Activated CD8-positive, alpha-beta memory T cell treated with anti-CD3 and anti-CD28 coated beads, Interleukin-2, amount 50 U/mL, for 24 hours (primary cell): ENCODE measurements around the gene GGT1.
"Not testable (repeated sequence)": the region's sequence is repeated elsewhere in the genome, so short reads cannot be mapped to it uniquely, and the experiment has no call there.

ENCODE experiments used
- DNase-seq: peaks from one replicate; pipeline ENCODE4 v3.0.0-alpha.2; 2020; ENCODE audit errors: extremely low read depth

GGT1 gene

DNA sequence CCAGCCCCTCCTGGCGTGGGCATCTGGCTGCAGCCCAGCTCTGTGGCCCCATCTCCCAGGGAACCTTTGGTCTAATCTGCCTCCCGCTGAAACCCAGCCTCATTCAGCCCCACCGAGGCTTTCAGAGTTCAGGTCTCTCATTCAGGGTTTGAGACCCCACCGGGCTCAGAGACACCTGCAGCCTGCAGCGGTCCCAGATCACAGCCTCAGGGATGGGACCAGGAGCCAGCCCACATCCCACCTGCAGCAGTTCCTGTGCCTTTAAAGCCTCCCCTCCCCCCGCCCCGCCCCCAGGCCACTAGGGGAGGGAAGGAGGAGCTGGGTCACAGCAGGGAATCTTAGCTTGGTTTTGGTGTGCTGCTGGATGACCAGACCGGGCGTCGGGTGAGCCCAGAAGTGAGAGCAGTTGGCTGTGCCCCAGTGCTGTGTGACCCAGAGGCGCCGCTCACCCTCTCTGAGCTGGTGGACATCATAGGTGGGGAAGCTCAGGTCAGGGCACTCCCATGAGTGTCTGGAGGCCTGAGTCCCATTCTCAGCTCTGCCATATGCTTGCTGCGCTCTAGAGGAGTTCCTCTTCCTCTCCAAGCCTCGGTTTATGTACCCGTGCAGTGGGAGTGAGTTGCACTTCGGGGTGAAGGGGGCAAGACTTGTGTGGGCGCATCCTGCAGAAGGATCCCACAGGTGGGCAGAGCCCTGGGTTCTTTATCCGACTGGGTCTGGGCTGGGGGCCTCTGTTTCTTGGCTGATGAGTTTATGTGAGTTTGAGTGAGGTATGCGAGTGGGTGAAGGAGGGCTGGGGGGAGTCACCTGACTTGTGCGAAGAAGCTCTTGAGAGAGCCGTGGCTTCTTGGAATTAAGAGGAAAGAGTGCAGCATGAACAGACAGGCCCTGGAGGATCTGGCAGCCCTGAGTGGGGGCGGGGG is at the start of gene GGT1:
Gene GGT1, plus strand, starts transcription at position 347 of the 923 bp plus-strand sequence. CDS start 7,889 bp downstream, outside the sequence.
- not testable (repeated sequence) for DNase-seq

- DNase-seq = no peak
Measured at GRCh38 chr22:24553597-24554312, 49.2 kb upstream of the GGT1 start.

DNA sequence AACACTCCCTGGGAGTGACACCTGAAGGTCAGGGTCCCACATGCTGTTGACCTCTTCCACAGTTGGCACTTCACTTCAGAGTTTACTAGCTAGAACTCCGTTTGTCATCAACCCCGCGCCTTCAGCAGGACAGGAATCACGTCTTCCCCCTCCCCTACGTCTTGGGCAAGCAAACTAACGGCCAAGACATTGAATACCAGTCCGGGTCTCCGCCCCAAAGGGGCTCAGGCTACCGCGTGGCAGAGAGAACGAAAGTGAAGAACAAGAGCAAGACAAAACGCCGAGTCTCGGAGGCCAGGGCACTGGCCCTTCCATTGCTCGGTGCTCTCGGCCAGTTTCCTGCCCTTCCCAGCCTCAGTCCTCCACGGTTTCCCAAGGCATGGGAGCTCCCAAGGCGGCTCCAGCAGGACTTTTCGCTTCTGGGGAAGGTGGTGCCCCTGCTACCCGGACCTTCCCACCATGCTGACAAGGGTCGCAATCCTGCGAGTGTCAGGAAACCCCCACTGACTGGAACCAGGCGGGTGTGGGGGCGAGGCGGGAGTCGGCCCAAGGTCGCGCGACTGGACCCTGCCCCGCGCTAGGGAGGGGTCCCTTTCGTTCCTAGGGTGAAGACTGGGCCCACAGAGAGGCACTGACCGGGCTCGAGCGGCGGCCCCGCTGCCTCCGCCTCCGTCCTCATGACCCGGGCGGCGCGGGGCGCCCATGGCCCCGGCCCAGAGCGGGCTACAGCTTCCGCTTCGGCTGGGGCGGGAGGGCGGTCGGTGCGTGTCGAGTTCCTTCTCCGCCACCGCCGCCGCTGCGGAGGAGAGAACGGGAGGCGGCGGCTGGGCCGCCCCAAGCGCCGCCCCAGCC is 48.5 kb upstream of the GGT1 start, which contains the start of gene GUCD1:
Gene GUCD1, minus strand, starts transcription at position 826 of the 852 bp plus-strand sequence. Its CDS starts 147 bp downstream, at position 679.
- DNase-seq = no peak

DNA sequence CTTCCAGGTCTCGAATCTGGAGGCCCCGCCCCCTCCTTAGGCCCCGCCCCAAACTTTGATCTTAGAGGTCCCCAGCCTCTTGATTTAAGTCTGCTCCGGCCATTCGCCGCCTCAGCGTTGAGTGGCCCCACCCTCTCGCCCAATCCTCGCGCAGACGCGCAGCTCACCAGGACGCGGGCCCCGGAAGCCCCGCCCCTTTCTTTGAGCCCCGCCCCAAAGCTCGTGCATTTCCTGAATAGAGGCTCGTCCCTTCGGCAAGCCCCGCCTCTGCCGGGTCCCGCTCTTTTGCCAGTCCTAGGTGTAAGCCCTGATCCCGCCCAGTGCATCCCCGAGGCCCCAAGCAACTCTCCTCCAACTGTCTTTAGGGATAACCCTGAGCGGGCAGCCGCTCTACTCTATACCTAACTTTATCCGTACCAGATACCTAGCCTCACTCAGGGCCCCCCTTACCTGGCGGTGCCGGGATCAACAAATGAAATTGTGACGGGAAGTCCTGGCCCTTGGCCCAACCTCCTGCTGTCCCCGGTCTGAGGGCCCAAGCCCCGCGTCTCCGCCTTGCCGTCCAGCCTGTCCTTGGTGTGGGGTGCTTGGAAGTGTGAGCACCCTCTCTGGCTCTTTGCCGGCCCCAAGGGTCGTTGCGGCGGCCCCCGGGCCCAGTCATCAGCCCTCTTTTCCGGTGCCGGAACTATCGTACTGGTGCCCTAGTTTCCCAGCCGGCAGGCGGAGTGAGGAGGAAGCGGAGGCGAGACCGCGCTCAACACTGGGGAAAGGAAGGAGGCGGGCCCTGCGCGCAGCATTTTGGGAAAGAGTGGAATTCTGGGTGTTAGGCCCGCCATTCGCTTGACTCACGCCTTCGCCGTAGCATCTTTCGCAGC is 47.6 kb upstream of the GGT1 start, which contains the start of gene SNRPD3:
Gene SNRPD3, plus strand, starts transcription at position 835 of the 875 bp plus-strand sequence. CDS start 1,676 bp downstream, outside the sequence.
- peak; percentile 99 for DNase-seq

DNA sequence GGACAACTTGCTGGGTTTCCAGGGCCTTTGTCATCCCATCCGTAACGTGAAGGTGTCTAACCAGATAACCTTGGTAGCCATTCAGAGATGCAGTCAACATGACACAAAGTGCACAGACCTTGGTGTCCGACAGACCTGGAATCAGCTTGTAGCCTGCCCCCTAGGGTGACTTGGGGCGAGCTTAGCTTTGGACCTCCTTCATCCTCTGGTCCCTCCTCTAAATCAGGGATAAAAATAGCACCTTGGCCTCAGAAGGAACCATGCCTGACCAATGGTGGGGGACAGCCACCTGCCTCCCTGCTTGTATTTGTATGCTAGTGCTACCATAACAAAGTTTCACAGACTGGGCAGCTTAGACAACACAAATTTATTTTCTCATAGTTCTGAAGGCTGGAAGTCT is 43.5 kb upstream of the GGT1 start:
- DNase-seq = no peak

DNA sequence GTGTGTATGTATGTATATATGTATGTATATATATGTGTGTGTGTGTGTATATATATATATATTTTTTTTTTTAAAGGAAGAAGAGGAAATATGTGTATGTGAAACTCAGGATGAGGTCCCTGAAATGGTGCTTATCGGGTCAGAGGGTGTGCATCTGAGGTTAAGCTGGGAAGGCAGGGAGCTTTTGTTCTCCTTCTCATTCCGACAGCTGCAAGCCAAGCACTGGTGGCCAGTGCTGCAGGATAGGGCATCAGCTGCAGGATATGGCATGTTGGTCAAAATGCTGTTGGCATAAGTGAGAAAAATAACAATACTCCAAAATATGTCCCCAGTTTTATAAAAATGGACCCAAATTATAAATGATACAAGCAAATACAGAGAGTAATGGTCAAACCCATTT is 39.7 kb upstream of the GGT1 start:
- no peak for DNase-seq

DNA sequence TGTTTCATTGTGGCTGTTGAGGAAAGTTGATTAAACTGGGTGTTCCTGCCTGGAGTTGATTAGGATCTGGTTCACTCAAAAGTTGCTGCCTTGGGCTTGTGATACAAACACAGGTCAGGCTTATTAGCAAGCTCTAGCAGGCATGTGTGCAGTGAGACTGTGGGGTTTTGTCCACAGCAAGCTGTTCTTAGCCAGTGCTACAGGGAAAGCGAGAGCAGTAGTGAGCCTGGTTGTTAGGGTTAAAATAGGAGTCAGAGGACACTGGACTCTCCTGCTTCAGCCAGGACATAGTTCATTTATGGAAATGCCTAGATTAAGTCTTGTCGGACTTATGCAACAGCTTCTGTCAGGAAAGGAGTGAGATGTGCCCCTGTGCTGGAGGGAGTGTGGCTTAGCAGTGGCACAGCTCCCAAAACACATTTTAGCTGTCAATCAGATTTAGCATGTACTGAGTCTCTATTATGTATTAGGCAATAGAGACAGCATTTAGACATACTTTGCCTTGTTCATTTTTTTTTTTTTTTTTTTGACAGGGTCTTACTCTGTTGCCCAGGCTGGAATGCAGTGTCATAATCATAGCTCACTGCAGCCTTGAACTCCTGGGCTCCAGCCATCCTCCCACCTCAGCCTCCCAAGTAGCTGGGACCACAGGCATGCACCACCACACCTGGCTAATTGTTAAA is 38.5 kb upstream of the GGT1 start:
- DNase-seq = no peak

- DNase-seq = no peak
Measured at GRCh38 chr22:24565077-24565476, 37.9 kb upstream of the GGT1 start.

DNA sequence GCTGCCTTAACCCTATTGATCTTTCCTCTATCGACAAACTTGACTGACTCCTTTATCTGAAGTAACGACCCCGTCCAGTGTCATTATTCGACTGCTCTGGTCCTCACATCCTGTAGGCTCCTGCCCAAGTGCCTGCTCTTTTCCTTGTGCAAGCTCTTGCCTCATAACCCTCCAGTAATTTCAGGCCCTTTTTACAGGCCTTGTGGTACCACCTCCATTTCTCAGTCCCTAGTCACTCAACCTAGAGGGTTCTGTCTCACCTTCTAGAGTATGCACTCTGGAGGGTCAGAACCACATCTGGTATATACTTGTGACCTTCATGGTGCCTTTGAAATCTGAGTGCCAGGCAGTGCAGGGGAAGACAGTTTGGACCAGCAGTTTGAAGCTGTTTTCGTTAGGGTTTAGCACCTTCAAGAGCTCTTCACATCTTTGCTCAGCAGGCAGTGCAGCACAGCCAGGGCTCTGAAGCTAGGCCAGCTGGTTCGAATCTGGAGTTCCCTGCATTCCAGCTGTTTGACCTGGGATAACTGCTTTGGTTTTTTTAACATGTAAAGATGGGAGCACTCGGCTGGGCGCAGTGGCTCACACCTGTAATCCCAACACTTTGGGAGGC is 36.0 kb upstream of the GGT1 start:
- no peak for DNase-seq

GRCh38 chr22:24567668-24568067 is 35.3 kb upstream of the GGT1 start:
- DNase-seq = no peak

- no peak for DNase-seq
Measured at GRCh38 chr22:24571266-24571665, 31.7 kb upstream of the GGT1 start.

GRCh38 chr22:24576778-24577177 is 26.2 kb upstream of the GGT1 start:
- DNase-seq = no peak

- no peak for DNase-seq
Measured at GRCh38 chr22:24578355-24579257, 24.4 kb upstream of the GGT1 start.

- DNase-seq = no peak
Measured at GRCh38 chr22:24579258-24579601, 23.8 kb upstream of the GGT1 start.

DNA sequence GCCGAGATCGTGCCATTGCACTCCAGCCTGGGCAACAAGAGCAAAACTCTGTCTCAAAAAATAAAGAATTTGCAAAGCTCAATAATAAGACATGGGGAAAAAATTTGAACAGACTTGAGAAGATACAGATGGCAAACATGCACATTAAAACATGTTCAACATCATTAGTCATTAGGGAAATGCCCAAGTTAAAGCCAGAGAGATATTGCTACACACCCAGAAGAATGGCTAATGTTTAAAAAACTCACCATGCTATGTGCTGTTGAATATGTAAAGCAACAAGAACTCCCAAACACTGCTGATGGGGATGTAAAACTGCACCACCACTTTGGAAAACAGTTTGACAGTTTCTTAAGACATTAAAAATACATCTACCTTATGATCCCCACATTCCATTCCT is 22.7 kb upstream of the GGT1 start:
- DNase-seq = no peak

DNA sequence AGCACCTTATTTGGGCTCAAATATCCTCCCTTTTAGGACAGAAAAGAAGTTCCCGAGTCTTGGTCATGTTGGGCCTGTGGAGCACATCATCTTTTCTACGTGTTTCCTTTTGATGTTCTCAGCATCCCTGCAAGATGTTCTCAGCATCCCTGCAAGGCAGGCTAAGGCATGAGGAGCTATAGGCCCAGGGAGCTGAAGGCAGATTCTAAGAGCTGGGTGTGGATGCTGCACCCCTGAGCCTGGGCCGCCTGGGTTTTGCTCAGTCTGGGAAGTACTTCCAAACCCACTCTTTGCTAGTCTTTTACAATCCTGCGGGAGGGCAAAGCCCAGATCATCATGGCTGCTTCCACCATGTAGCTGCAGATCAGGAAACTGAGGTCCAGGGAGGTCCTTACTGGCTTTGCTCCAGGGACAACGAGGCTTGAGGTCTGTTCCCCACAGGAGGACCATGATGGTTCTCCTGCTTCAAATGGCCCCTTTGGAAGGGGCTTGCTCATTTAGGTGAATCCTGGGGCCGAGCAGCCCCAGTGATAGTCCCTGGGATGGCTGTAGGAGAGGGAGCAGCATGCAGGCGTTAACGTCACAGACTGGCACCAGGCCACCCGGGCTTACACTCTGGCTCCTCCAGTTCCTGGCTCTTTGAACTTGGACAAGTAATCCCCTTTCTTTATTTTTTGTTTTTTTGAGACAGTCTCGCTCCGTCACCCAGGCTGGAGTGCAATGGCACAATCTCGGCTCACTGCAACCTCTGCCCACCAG is 20.8 kb upstream of the GGT1 start:
- DNase-seq = no peak

GRCh38 chr22:24583221-24584165 is 19.5 kb upstream of the GGT1 start:
- no peak for DNase-seq
